GM12864 (cell line): ENCODE measurements around the gene C16orf96.

Experiments used
- DNase-seq: peaks from one replicate; pipeline ENCODE4 v3.0.0-alpha.2; 2011; ENCODE audit warnings: low read depth
- H3K4me3 ChIP-seq: 2 replicates; pipeline ENCODE4 v1.5.1; 2011; ENCODE audit warnings: mild to moderate bottlenecking, low read depth, low read length, control low read depth
- CTCF ChIP-seq: IDR thresholded peaks from 2 replicates; pipeline ENCODE4 v1.5.1; 2011; ENCODE audit warnings: low read depth, mild to moderate bottlenecking, moderate library complexity, low read length, control low read depth, inconsistent platforms; ENCODE audit errors: missing control alignments

Gene C16orf96

DNA sequence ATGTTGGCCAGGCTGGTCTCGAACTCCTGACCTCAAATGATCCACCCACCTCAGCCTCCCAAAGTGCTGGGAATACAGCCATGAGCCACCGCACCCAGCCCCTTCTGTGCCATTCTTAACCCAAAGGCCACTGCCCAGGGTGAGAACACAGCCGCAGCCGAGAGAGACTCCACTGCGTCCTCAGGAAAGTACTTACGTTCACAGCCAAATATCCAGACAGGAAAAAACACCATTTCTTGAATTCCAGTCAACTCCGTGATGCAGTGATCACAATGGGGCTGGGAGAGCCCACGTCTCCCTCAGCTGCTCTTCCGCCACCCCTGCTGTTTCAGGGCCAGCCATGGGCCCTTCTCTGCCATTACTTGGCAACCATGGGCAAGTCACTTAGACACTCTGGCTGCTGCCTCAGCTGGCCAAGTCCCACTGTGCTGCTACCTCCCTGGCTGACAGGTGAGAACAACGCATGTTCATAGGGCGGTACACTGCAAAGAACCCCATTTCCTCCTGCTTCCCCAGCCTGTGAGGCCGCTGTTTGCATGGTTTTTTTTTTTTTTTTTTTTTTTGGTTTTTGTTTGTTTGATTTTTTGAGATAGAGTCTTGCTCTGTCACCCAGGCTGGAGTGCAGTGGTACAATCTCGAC, 21.9 kb upstream of the C16orf96 start:
- TF ChIP-seq CTCF = no peak
- no peak overlapping the region for H3K4me3 ChIP-seq
- DNase-seq = no peak

- no peak for TF ChIP-seq CTCF
- no peak for DNase-seq
- no peak overlapping the region for H3K4me3 ChIP-seq
These were observed 20.5 kb upstream of the C16orf96 start for GRCh38 chr16:4535627-4536108.

- DNase-seq = no peak
- TF ChIP-seq CTCF = no peak
- no peak overlapping the region for H3K4me3 ChIP-seq
These were observed 19.6 kb upstream of the C16orf96 start for GRCh38 chr16:4536391-4537106.

DNA sequence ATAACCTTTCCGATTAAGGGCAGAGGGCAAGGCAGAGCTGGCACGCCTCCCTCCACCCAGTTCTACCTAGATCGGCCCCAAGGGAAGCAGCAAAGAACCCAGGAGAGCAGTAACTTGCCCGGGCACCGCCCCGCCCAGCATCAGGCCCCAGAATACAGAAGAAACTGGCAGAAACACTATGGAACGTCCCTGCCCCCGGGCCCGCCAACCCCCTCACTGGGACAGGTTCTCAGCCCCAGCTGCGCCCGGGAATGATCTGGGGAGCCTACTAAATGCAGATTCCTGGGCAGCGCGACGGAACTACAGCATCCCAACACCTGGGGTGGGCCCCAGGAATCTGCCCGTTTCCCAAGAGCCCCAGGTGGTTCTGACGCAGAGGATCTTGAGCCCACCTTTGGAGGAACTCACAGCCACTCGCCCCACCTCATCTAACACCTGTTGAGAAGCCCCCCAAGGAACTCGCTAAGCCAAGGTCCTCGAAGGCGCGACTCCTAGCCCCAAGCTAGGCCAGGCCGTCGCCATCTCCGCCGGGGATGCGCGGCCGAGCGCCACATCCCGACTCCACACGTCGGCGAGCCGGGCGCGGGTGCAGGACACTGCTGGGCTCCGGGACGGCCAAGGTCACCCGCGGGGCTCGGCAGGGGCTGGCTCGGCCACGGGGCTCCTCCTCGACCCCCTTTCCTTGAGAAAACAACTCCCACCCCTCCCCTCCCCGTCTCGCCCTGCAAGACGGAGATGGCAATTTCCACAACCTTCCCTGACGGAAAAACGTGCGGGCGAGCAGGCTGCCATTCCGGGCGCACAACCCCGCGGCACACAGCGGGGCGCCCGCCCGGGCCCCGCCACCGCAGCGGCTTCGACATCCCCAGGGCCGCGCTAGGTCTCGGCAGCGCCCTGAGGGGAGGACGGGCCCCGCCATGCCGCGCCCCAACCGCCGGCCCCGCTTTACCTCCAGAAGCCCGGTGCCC, 18.5 kb upstream of the C16orf96 start:
- TF ChIP-seq CTCF = no peak
- H3K4me3 ChIP-seq = no peak overlapping the region
- DNase-seq = no peak

- TF ChIP-seq CTCF = no peak
- H3K4me3 ChIP-seq = peak within 1 kb of the TSS; percentile 48
- peak; percentile 51 for DNase-seq
These were observed 17.5 kb upstream of the C16orf96 start, which contains the start of gene CDIP1 for GRCh38 chr16:4538350-4539235. CDIP1 (minus strand) TSS chr16:4538773; CDS start chr16:4514130, 24,643 bp downstream.
